GM23248 (cell line): ENCODE results near the gene NLRC5.

ENCODE experiments used
- EZH2 ChIP-seq: fragments of 200-600 bp; sonication (generic); IDR thresholded peaks from 2 replicates; pipeline ENCODE4 v1.6.1; 2018; ENCODE audit warnings: antibody characterized with exemption, mild to moderate bottlenecking; ENCODE audit not compliant: insufficient read depth, poor library complexity, severe bottlenecking
- EZH2phosphoT487 ChIP-seq: fragments of 200-600 bp; sonication (generic); IDR thresholded peaks from 2 replicates; pipeline ENCODE4 v1.6.1; 2018; ENCODE audit warnings: antibody characterized with exemption, moderate library complexity, mild to moderate bottlenecking, low read depth; ENCODE audit not compliant: insufficient read depth

GRCh38 chr16:57001026-57001679 lies 11.8 kb downstream of the NLRC5 start:
- TF ChIP-seq EZH2 (no peak), EZH2phosphoT487 (no peak)
